GM21737 (cell line): ENCODE results near the gene CDKN3.
"Not testable (repeated sequence)": the region's sequence is repeated elsewhere in the genome, so short reads cannot be mapped to it uniquely, and the experiment has no call there.

ENCODE experiments used
- ATAC-seq: cut with Tn5 transposase; IDR thresholded peaks from one replicate; pipeline ENCODE4 v1.9.1; 2021; ENCODE audit warnings: mild to moderate bottlenecking, moderate library complexity; ENCODE audit not compliant: unreplicated experiment

The CDKN3 gene

GRCh38 chr14:54451961-54452360 lies 55.2 kb downstream of the CDKN3 start:
- no peak for ATAC-seq

GRCh38 chr14:54453252-54453651 lies 56.4 kb downstream of the CDKN3 start:
- no peak for ATAC-seq

- ATAC-seq: not testable (repeated sequence)
These were observed 57.2 kb downstream of the CDKN3 start for GRCh38 chr14:54453990-54454389.

DNA sequence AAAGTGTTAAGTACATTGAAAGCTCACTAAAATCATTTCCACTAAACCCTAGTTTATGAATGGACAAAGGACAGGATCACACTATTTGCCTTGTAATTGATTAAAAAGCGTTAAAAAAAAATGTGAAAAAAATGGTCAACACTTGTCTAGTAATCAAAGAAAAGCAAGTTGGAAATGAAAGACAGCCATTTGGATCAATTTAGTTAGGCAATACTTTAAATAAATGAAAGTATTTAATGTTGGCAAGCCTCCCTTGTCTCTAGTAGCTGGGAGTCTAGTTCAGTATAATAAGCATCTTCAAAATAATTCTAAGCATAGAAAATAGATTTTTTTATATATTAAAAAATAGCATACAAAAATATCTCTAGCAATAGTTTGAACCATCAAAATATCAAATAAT lies 58.6 kb downstream of the CDKN3 start:
- ATAC-seq: no peak

DNA sequence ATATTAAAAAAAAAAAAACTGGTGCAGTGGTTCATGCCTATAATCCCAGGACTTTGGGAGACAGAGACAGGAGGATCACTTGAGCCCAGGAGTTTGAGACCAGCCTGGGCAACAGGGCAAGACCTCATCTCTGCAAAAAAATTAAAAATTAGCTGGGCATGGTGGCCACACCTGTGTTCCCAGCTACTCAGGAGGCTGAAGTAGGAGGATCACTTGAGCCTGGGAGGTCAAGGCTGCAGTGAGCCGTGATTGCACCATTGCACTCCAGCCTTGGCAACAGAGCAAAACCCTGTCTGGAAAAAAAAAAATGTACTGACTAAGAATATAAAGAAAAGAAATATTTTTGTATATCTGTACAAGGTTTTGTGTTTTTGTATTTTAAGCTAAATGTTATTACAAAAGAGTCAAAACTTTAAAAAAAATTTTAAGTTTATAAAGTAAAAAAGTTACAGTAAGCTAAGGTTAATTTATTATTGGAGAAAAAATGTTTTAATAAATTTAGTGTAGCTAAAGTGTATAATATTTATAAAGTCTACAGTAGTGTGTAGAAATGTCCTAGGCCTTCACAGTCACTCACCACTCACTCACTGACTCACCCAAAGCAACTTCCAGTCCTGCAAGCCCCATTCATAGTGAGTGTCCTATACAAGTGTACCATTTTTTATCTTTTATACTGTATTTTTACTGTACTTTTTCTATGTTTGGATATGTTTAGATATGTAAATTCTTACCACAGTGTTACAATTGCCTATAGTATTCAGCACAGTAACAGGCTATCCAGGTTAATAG lies 60.2 kb downstream of the CDKN3 start:
- not testable (repeated sequence) for ATAC-seq

GRCh38 chr14:54457609-54457996 lies 60.8 kb downstream of the CDKN3 start:
- no peak for ATAC-seq

DNA sequence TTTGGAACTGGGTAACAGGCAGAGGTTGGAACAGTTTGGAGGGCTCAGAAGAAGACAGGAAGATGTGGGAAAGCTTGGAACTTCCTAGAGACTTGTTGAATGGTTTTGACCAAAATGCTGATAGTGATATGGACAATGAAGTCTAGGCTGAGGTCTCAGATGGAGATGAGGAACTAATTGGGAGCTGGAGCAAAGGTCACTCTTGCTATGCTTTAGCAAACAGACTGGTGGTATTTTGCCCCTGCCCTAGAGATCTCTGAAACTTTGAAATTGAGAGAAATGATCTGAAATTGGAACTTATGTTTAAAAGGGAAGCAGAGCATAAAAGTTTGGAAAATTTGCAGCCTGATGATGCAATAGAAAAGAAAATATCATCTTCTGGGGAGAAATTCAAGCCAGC lies 61.7 kb downstream of the CDKN3 start:
- not testable (repeated sequence) for ATAC-seq

DNA sequence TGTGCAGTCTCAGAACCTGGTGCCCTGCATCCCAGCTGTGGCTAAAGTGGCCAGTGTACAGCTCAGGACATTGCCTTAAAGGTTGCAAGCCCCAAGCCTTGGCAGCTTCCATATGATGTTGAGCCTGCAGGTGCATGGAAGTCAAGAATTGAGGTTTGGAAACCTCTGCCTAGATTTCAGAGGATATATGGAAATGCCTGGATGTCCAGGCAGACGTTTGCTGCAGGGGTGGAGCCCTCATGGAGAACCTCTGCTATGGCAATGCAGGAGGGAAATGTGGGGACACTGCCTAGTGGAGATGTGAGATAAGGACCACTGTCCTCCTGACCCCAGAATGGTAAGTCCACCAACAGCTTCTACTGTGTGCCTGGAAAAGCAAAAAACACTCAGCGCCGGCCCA lies 62.3 kb downstream of the CDKN3 start:
- no peak for ATAC-seq

GRCh38 chr14:54462048-54462447 lies 65.2 kb downstream of the CDKN3 start:
- ATAC-seq: no peak

- ATAC-seq: no peak
These were observed 68.8 kb downstream of the CDKN3 start for GRCh38 chr14:54465654-54466053.

GRCh38 chr14:54467280-54467679 lies 70.5 kb downstream of the CDKN3 start:
- no peak for ATAC-seq
